Panc1 (cell line): Measurements from ENCODE around the gene ASIC3. TPM values are rescaled to one million over a fixed set of nuclear protein-coding genes. Genes with fewer than 3 reads are reported as not detected.
"Not testable (repeated sequence)": the region's sequence is repeated elsewhere in the genome, so short reads cannot be mapped to it uniquely, and the experiment has no call there.

ENCODE experiments used
- ATAC-seq: fragments of 200-7000 bp; cut with Tn5 transposase; 2 replicates; pipeline ENCODE4 v1.9.1; 2020; ENCODE audit warnings: mild to moderate bottlenecking, moderate library complexity
- BruUV-seq: library from RNA; stranded (reverse); fragments of 400-500 nt; replicated peaks from 2 replicates; lab custom pipeline; 2021; lab: Mats Ljungman, UMichigan
- CTCF ChIA-PET: fragments of 300-600 bp; sonication (Branson Sonifier 250); formaldehyde crosslinking; loops from one replicate; lab custom pipeline; 2022; ENCODE audit warnings: antibody characterized with exemption; lab: Charles Lee
- POLR2A ChIA-PET: fragments of 300-600 bp; sonication (Branson Sonifier 250); formaldehyde crosslinking; loops from one replicate; lab custom pipeline; 2022; ENCODE audit warnings: antibody characterized with exemption; lab: Charles Lee
- DNase-seq: peaks from one replicate; pipeline ENCODE4 v3.0.0-alpha.2; 2010; ENCODE audit warnings: low read depth, low spot score
- H3K27ac ChIP-seq: 2 replicates; pipeline ENCODE4 v1.5.1; 2011; ENCODE audit warnings: mild to moderate bottlenecking, low read length, inconsistent platforms
- H3K27me3 ChIP-seq: fragments of 200-500 bp; sonication (Bioruptor generic); 2 replicates; pipeline ENCODE4 v1.6.0; 2014; ENCODE audit warnings: low read length, inconsistent platforms; ENCODE audit not compliant: control insufficient read depth, insufficient read depth
- H3K36me3 ChIP-seq: fragments of 200-500 bp; sonication (Bioruptor generic); 2 replicates; pipeline ENCODE4 v1.5.1; 2014; ENCODE audit warnings: inconsistent platforms, mild to moderate bottlenecking, low read length, moderate library complexity; ENCODE audit not compliant: control insufficient read depth, insufficient read depth
- H3K4me1 ChIP-seq: 2 replicates; pipeline ENCODE4 v1.5.1; 2011; ENCODE audit warnings: inconsistent platforms, mild to moderate bottlenecking, low read length, moderate library complexity; ENCODE audit not compliant: control insufficient read depth, insufficient read depth
- H3K4me3 ChIP-seq, 2 experiments: 2 replicates each; pipeline ENCODE4 v1.5.1; 2011 to 2012; ENCODE audit warnings: low read depth in 2 of 2, low read length in 2 of 2, mild to moderate bottlenecking in 2 of 2, inconsistent platforms in 1 of 2, moderate library complexity in 1 of 2
- H3K9me3 ChIP-seq: fragments of 200-500 bp; sonication (Bioruptor generic); 2 replicates; pipeline ENCODE4 v1.5.1; 2014; ENCODE audit warnings: low read depth, mild to moderate bottlenecking, inconsistent platforms, low read length, moderate library complexity; ENCODE audit not compliant: control insufficient read depth, insufficient read depth
- POLR2AphosphoS5 ChIP-seq: IDR thresholded peaks from 2 replicates; pipeline ENCODE4 v1.6.1; 2012; ENCODE audit warnings: mild to moderate bottlenecking, low read depth, low read length, moderate library complexity
- SIN3A ChIP-seq: IDR thresholded peaks from 2 replicates; pipeline ENCODE4 v1.6.1; 2012; ENCODE audit warnings: low read depth, mild to moderate bottlenecking, low read length, moderate library complexity, borderline replicate concordance; ENCODE audit not compliant: insufficient read depth
- TCF7L2 ChIP-seq: IDR thresholded peaks from 2 replicates; pipeline ENCODE4 v1.6.1; 2011; ENCODE audit warnings: mild to moderate bottlenecking, low read depth, low read length, inconsistent platforms
- in situ Hi-C: cut with HindIII; loops from 2 replicates; pipeline ENCODE4 v1.10.0; 2016; ENCODE audit warnings: low sequenced_read_pairs, low pct_unique_long_range_greater_than_20kb
- intact Hi-C: fragments of 100-400 bp; cut with micrococcal nuclease; formaldehyde crosslinking; loops from one replicate; pipeline ENCODE4 v1.10.0; 2022; ENCODE audit not compliant: unreplicated experiment
- total RNA-seq: library from RNA; stranded (reverse); gene quantifications from one replicate; pipeline ENCODE4 v1.2.1, GENCODE V29; 2021; ENCODE audit not compliant: unreplicated experiment
- TF ChIP-seq, protein P1 (sequence below): fragments of 450-650 bp; IDR thresholded peaks from 2 replicates; pipeline ENCODE4 v1.5.1; 2017; ENCODE audit warnings: mild to moderate bottlenecking
- TF ChIP-seq, protein P2 (sequence below), 2 experiments: IDR thresholded peaks; 2 replicates each; pipeline ENCODE4 v1.6.1; 2011 to 2012; ENCODE audit warnings: low read depth in 2 of 2, control low read depth in 1 of 2, low read length in 1 of 2, mild to moderate bottlenecking in 1 of 2, moderate library complexity in 1 of 2; ENCODE audit not compliant: insufficient read depth in 1 of 2

Gene ASIC3
- total RNA-seq, 1 experiment from 2014 or later, result 1.3 TPM

DNA sequence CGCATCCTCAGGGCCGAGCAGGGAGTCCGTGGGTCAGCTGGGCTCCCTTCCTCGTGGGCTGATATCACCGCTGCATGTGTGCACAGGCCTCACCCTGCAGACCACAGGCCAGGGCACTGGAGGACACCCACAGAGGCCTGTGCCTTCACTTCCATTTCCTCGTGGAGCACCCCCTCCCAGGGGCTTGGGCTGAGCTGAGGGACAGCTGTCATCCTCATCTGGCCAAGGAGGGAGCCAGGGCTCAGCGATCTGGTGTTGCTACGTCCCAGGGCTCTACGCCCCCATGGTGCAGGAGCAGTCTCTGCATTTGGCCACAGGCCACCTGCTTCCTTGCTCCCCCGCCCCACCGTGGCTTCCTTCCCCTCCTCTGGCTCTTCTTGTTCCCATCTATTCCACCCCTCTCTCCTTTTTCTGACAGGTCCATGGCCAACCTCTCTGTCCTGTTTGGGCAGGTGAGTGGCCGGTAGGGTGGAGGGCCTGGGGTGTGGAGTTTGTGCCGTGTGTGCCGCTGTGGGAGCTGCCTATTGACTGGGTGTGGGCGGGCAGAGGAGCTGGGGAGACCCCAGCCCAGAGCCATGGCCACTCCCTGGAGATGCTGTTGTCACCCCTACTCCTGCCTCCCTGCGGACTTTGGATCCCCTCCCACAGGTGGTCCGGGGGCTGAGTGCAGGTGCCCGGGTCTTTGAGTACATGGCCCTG, 8.3 kb upstream of the ASIC3 start:
- in situ Hi-C loops (no loop called here), intact Hi-C loops (no loop called here)
- Histone ChIP-seq H3K4me3 (no peak overlapping the region), H3K27ac (no peak overlapping the region), H3K9me3 (no peaks in the 10 kb centered on the region), H3K27me3 (no peaks in the 10 kb centered on the region), H3K4me1 (peaks cover 15% of the 10 kb centered on the region), H3K36me3 (no peaks in the 10 kb centered on the region)
- TF ChIP-seq, protein P1, sequence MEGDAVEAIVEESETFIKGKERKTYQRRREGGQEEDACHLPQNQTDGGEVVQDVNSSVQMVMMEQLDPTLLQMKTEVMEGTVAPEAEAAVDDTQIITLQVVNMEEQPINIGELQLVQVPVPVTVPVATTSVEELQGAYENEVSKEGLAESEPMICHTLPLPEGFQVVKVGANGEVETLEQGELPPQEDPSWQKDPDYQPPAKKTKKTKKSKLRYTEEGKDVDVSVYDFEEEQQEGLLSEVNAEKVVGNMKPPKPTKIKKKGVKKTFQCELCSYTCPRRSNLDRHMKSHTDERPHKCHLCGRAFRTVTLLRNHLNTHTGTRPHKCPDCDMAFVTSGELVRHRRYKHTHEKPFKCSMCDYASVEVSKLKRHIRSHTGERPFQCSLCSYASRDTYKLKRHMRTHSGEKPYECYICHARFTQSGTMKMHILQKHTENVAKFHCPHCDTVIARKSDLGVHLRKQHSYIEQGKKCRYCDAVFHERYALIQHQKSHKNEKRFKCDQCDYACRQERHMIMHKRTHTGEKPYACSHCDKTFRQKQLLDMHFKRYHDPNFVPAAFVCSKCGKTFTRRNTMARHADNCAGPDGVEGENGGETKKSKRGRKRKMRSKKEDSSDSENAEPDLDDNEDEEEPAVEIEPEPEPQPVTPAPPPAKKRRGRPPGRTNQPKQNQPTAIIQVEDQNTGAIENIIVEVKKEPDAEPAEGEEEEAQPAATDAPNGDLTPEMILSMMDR, result no peak
- TF ChIP-seq POLR2AphosphoS5 (no peak), TCF7L2 (no peak), SIN3A (no peak)
- TF ChIP-seq, protein P2, sequence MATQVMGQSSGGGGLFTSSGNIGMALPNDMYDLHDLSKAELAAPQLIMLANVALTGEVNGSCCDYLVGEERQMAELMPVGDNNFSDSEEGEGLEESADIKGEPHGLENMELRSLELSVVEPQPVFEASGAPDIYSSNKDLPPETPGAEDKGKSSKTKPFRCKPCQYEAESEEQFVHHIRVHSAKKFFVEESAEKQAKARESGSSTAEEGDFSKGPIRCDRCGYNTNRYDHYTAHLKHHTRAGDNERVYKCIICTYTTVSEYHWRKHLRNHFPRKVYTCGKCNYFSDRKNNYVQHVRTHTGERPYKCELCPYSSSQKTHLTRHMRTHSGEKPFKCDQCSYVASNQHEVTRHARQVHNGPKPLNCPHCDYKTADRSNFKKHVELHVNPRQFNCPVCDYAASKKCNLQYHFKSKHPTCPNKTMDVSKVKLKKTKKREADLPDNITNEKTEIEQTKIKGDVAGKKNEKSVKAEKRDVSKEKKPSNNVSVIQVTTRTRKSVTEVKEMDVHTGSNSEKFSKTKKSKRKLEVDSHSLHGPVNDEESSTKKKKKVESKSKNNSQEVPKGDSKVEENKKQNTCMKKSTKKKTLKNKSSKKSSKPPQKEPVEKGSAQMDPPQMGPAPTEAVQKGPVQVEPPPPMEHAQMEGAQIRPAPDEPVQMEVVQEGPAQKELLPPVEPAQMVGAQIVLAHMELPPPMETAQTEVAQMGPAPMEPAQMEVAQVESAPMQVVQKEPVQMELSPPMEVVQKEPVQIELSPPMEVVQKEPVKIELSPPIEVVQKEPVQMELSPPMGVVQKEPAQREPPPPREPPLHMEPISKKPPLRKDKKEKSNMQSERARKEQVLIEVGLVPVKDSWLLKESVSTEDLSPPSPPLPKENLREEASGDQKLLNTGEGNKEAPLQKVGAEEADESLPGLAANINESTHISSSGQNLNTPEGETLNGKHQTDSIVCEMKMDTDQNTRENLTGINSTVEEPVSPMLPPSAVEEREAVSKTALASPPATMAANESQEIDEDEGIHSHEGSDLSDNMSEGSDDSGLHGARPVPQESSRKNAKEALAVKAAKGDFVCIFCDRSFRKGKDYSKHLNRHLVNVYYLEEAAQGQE (IDR thresholded peaks at IDR 0.05; ENCODE audit: insufficient read depth in 1 of 2, low read depth in 2 of 2, low read length in 1 of 2), result no peak
- ChIA-PET POLR2A (interaction anchor here (1.0 kb wide), 1 partner anchor 12 kb away, joined by 3 read pairs; the partner anchor contains the start of gene ABCB8), CTCF (no interaction called here)
- no TSS peak for BruUV-seq
- no peak for DNase-seq
- peak; percentile 26 for ATAC-seq

DNA sequence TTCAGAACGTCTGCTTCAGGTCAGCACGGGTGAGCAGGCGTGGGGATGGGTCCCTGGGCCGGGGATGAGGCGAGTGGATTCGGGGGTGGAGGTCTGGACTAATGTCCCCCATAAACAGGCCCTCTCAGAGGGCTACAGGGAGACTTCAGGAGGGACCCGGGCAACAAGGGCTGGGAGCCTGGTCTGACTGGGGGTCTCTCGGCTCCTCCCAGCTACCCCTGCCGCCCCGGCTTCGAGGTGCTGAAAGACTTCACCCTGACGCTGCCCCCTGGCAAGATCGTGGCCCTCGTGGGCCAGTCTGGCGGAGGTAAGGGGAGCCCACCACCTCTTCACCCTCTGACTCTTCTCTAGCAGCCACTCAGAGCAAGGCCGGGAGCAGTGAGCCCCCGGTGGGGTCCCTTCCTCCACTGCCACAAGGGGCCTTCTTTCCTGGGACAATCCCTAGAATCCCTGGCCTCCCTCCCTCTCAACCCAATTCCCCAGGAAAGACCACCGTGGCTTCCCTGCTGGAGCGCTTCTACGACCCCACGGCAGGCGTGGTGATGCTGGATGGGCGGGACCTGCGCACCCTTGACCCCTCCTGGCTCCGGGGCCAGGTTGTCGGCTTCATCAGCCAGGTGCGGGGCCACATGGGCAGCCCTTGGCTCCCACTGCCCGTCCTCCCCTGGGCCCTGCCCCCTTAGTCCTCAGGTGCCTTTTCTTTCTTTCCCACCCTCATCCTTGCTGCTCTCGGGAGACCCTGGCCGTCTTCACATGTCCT, 7.5 kb upstream of the ASIC3 start:
- POLR2A ChIA-PET, result interaction anchor here (1.0 kb wide), 1 partner anchor 13 kb away, joined by 3 read pairs; the partner anchor contains the start of gene ABCB8
- Histone ChIP-seq H3K36me3 (no peaks in the 10 kb centered on the region), H3K27ac (no peak overlapping the region), H3K27me3 (no peaks in the 10 kb centered on the region), H3K4me3 (no peak overlapping the region), H3K9me3 (no peaks in the 10 kb centered on the region), H3K4me1 (peaks cover 15% of the 10 kb centered on the region)
- TF ChIP-seq, protein P2 (IDR thresholded peaks at IDR 0.05; ENCODE audit: insufficient read depth in 1 of 2, low read depth in 2 of 2, low read length in 1 of 2), result no peak
- TF ChIP-seq POLR2AphosphoS5 (no peak), SIN3A (no peak), TCF7L2 (no peak)
- TF ChIP-seq, protein P1, result no peak
- ATAC-seq (no peak), DNase-seq (no peak)
- intact Hi-C loops (no loop called here), in situ Hi-C loops (no loop called here)
- CTCF ChIA-PET, result no interaction called here
- BruUV-seq, result no TSS peak

DNA sequence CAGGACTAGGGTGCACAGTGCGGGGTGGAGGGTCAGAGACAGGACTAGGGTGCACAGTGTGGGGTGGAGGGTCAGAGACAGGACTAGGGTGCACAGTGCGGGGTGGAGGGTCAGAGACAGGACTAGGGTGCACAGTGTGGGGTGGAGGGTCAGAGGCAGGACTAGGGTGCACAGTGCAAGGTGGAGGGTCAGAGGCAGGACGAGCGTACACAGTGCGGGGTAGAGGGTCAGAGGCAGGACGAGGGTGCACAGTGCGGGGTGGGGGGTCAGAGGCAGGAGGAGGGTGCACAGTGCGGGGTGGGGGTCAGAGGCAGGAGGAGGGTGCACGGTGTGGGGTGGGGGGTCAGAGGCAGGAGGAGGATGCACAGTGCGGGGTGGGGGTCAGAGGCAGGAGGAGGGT, 4.9 kb upstream of the ASIC3 start:
- ATAC-seq, BruUV-seq, CTCF ChIA-PET: not testable (repeated sequence)

More for the DNA sequence above, 4.9 kb upstream of the ASIC3 start:
- intact Hi-C loops, H3K27me3 ChIP-seq, H3K9me3 ChIP-seq, in situ Hi-C loops, H3K4me3 ChIP-seq, DNase-seq, POLR2A ChIA-PET, H3K36me3 ChIP-seq, H3K27ac ChIP-seq: not testable (repeated sequence)
- peaks cover 14% of the 10 kb centered on the region for H3K4me1 ChIP-seq
